IMR-90 (cell line): ENCODE measurements around the gene RENBP. TPM values are rescaled to one million over a fixed set of nuclear protein-coding genes. Genes with fewer than 3 reads are reported as not detected.

ENCODE experiments used
- ATAC-seq: fragments of 200-7000 bp; cut with Tn5 transposase; 2 replicates; pipeline ENCODE4 v1.9.1; 2020; ENCODE audit warnings: low read depth, mild to moderate bottlenecking, moderate library complexity
- BruUV-seq: library from RNA; stranded (reverse); fragments of 400-500 nt; replicated peaks from 2 replicates; lab custom pipeline; 2021; lab: Mats Ljungman, UMichigan
- CTCF ChIA-PET: fragments of 300-600 bp; formaldehyde crosslinking; extraction: SDS; loops from one replicate; lab custom pipeline; 2021; ENCODE audit warnings: antibody characterized with exemption; lab: Yijun Ruan, JAX
- POLR2A ChIA-PET: fragments of 300-600 bp; sonication (Branson Sonifier 250); formaldehyde crosslinking; loops from one replicate; lab custom pipeline; 2022; ENCODE audit warnings: antibody characterized with exemption; ENCODE audit not compliant: unreplicated experiment; lab: Charles Lee
- DNase-seq: peaks from one replicate; pipeline ENCODE4 v3.0.0; 2013
- H2AFZ ChIP-seq: replicated peaks from 2 replicates; pipeline ENCODE3; 2013; ENCODE audit warnings: low read length, mild to moderate bottlenecking; ENCODE audit not compliant: poor library complexity
- H2AK5ac ChIP-seq: 2 replicates; pipeline ENCODE4 v1.6.1; 2013; ENCODE audit warnings: low read depth, low read length, inconsistent platforms
- H2AK9ac ChIP-seq: replicated peaks from 2 replicates; pipeline ENCODE3; 2013; ENCODE audit warnings: mild to moderate bottlenecking, low read depth, low read length, moderate library complexity; ENCODE audit not compliant: poor library complexity
- H2BK120ac ChIP-seq: 2 replicates; pipeline ENCODE4 v1.6.1; 2013; ENCODE audit warnings: low read depth, low read length, inconsistent platforms
- H2BK15ac ChIP-seq: 3 replicates; pipeline ENCODE4 v1.6.1; 2013; ENCODE audit warnings: low read depth, low read length, inconsistent platforms
- H2BK20ac ChIP-seq: 2 replicates; pipeline ENCODE4 v1.6.1; 2013; ENCODE audit warnings: low read depth, mild to moderate bottlenecking, inconsistent platforms, low read length, moderate library complexity
- H2BK5ac ChIP-seq: 2 replicates; pipeline ENCODE4 v1.6.1; 2013; ENCODE audit warnings: mild to moderate bottlenecking, low read depth, low read length, inconsistent platforms; ENCODE audit not compliant: poor library complexity, severe bottlenecking
- H3K14ac ChIP-seq: replicated peaks from 2 replicates; pipeline ENCODE4 v1.6.1; 2013; ENCODE audit warnings: low read depth, low read length, inconsistent platforms
- H3K18ac ChIP-seq: 2 replicates; pipeline ENCODE4 v1.6.1; 2013; ENCODE audit warnings: low read depth, low read length, control low read depth
- H3K23ac ChIP-seq: 2 replicates; pipeline ENCODE4 v1.6.1; 2013; ENCODE audit warnings: low read depth, low read length, inconsistent platforms
- H3K27ac ChIP-seq: 2 replicates; pipeline ENCODE4 v1.5.1; 2013; ENCODE audit warnings: mild to moderate bottlenecking, control low read depth, low read length; ENCODE audit not compliant: insufficient read depth
- H3K27me3 ChIP-seq: 2 replicates; pipeline ENCODE4 v1.6.1; 2013; ENCODE audit warnings: low read length; ENCODE audit not compliant: control insufficient read depth, insufficient read depth
- H3K36me3 ChIP-seq: 2 replicates; pipeline ENCODE4 v1.6.1; 2013; ENCODE audit warnings: low read length, mixed read lengths; ENCODE audit not compliant: control insufficient read depth, insufficient read depth
- H3K4ac ChIP-seq: 2 replicates; pipeline ENCODE4 v1.6.1; 2013; ENCODE audit warnings: low read depth, low read length, inconsistent platforms
- H3K4me1 ChIP-seq: 2 replicates; pipeline ENCODE4 v1.6.1; 2013; ENCODE audit warnings: low read length, mixed read lengths; ENCODE audit not compliant: control insufficient read depth, insufficient read depth
- H3K4me2 ChIP-seq: 2 replicates; pipeline ENCODE4 v1.6.1; 2013; ENCODE audit warnings: low read depth, mild to moderate bottlenecking, control low read depth, low read length, moderate library complexity
- H3K4me3 ChIP-seq: 2 replicates; pipeline ENCODE4 v1.5.1; 2013; ENCODE audit warnings: low read depth, mild to moderate bottlenecking, control low read depth, low read length, moderate library complexity; ENCODE audit not compliant: insufficient read depth
- H3K56ac ChIP-seq: 2 replicates; pipeline ENCODE4 v1.6.1; 2013; ENCODE audit warnings: low read length, inconsistent platforms; ENCODE audit not compliant: insufficient read depth; ENCODE audit errors: extremely low read depth
- H3K79me1 ChIP-seq, 2 experiments: 2 replicates each; pipeline ENCODE4 v1.6.1; 2013; ENCODE audit warnings: low read length in 2 of 2, inconsistent platforms in 1 of 2, low read depth in 1 of 2
- H3K9ac ChIP-seq: 2 replicates; pipeline ENCODE4 v1.6.1; 2013; ENCODE audit warnings: low read depth, low read length, control low read depth
- H3K9me1 ChIP-seq: 2 replicates; pipeline ENCODE4 v1.6.1; 2013; ENCODE audit warnings: low read length, inconsistent platforms; ENCODE audit not compliant: insufficient read depth
- H3K9me3 ChIP-seq: 2 replicates; pipeline ENCODE4 v1.6.1; 2013; ENCODE audit warnings: low read length; ENCODE audit not compliant: control insufficient read depth, insufficient read depth
- H4K20me1 ChIP-seq: 2 replicates; pipeline ENCODE4 v1.6.1; 2013; ENCODE audit warnings: low read length, inconsistent platforms; ENCODE audit not compliant: insufficient read depth
- H4K5ac ChIP-seq: 2 replicates; pipeline ENCODE4 v1.6.1; 2013; ENCODE audit warnings: mild to moderate bottlenecking, low read depth, low read length, control low read depth
- H4K8ac ChIP-seq, 2 experiments: 2 replicates each; pipeline ENCODE4 v1.6.1; 2013; ENCODE audit warnings: low read depth in 2 of 2, low read length in 2 of 2, control low read depth in 1 of 2, inconsistent platforms in 1 of 2
- H4K91ac ChIP-seq: 2 replicates; pipeline ENCODE4 v1.6.1; 2013; ENCODE audit warnings: low read depth, low read length, inconsistent platforms; ENCODE audit not compliant: insufficient read depth
- BHLHE40 ChIP-seq: fragments of 150-350 bp; IDR thresholded peaks from 2 replicates; pipeline ENCODE4 v1.6.1; 2016; ENCODE audit warnings: mild to moderate bottlenecking, low read depth, low read length
- CEBPB ChIP-seq: IDR thresholded peaks from 2 replicates; pipeline ENCODE4 v1.6.1; 2012; ENCODE audit warnings: low read depth, low read length, improper control_type of control experiment
- CHD1 ChIP-seq: IDR thresholded peaks from 2 replicates; pipeline ENCODE4 v1.6.1; 2012; ENCODE audit warnings: low read depth, low read length, improper control_type of control experiment
- MAZ ChIP-seq: IDR thresholded peaks from 2 replicates; pipeline ENCODE4 v1.6.1; 2012; ENCODE audit warnings: low read depth, mild to moderate bottlenecking, low read length, improper control_type of control experiment, moderate library complexity, borderline replicate concordance
- POLR2A ChIP-seq: IDR thresholded peaks from 2 replicates; pipeline ENCODE4 v1.6.1; 2012; ENCODE audit warnings: mild to moderate bottlenecking, low read depth, low read length
- RCOR1 ChIP-seq: IDR thresholded peaks from 2 replicates; pipeline ENCODE4 v1.6.1; 2012; ENCODE audit warnings: mild to moderate bottlenecking, low read length, improper control_type of control experiment; ENCODE audit not compliant: insufficient replicate concordance
- RFX5 ChIP-seq: IDR thresholded peaks from 2 replicates; pipeline ENCODE4 v1.8.0; 2012; ENCODE audit warnings: low read depth, mild to moderate bottlenecking, low read length, moderate library complexity
- SMC3 ChIP-seq: fragments of 150-350 bp; IDR thresholded peaks from 2 replicates; pipeline ENCODE4 v1.6.1; 2016; ENCODE audit warnings: low read depth, mild to moderate bottlenecking, antibody characterized with exemption, low read length, moderate library complexity
- WGBS, 2 experiments: methylation state at CpG; one replicate each; pipeline versions ENCODE4 v1.1.5 to v1.1.7; 2013; ENCODE audit warnings: missing lambda C conversion rate in 2 of 2; ENCODE audit not compliant: insufficient read length in 1 of 2; ENCODE audit errors: extremely low coverage in 2 of 2; 5-methylcytosine and 5-hydroxymethylcytosine counted together
- dilution Hi-C: fragments of 300-500 bp; cut with HindIII; formaldehyde crosslinking; loops from one replicate; pipeline ENCODE4 v1.14.3; 2018; ENCODE audit warnings: low sequenced_read_pairs; ENCODE audit not compliant: unreplicated experiment
- in situ Hi-C: fragments of 300-500 bp; cut with MboI; formaldehyde crosslinking; loops from 3 replicates; pipeline ENCODE4 v1.14.3; 2019; ENCODE audit warnings: low sequenced_read_pairs, inconsistent platforms, mixed read lengths
- intact Hi-C: fragments of 100-400 bp; cut with micrococcal nuclease; formaldehyde crosslinking; loops from 2 replicates; pipeline ENCODE4 v1.10.0; 2022
- polyA plus RNA-seq, 3 experiments: library from polyadenylated mRNA; depleted of rRNA; stranded (reverse); fragments of >200 nt; gene quantifications; 2 replicates each; pipeline ENCODE4 v1.2.3, GENCODE V29; 2012; ENCODE audit warnings: low replicate concordance in 1 of 3
- total RNA-seq: library from RNA; depleted of rRNA; stranded (reverse); fragments of >200 nt; gene quantifications from 2 replicates; pipeline ENCODE4 v1.2.3, GENCODE V29; 2012
- TF ChIP-seq, protein P1 (sequence below): conservative IDR thresholded peaks from 2 replicates; pipeline ENCODE4 v1.5.1; 2012; ENCODE audit warnings: mild to moderate bottlenecking, low read depth, low read length, improper control_type of control experiment
- TF ChIP-seq, protein P2 (sequence below): fragments of 150-350 bp; IDR thresholded peaks from 2 replicates; pipeline ENCODE4 v1.6.1; 2016; ENCODE audit warnings: low read depth, mild to moderate bottlenecking, low read length, moderate library complexity, borderline replicate concordance
- TF ChIP-seq, protein P3 (sequence below): fragments of 150-350 bp; IDR thresholded peaks from 2 replicates; pipeline ENCODE4 v1.6.1; 2017; ENCODE audit warnings: mild to moderate bottlenecking, antibody characterized with exemption, low read length, low read depth

Gene RENBP
- total and polyA plus RNA-seq, 2 of the 4 experiments (the other 2 are of a cell fraction) = 0.15 to 0.18 TPM

GRCh38 chrX:153921070-153921469, 23.4 kb downstream of the RENBP start:
- DNase-seq = no peak

More at GRCh38 chrX:153921070-153921469, 23.4 kb downstream of the RENBP start:
- Histone ChIP-seq H3K23ac (no peak overlapping the region), H2AFZ (peak overlapping the region; percentile 7), H2BK120ac (no peak overlapping the region), H3K4me1 (no peaks in the 10 kb centered on the region; the same call in 1 of the 2 replicates), H3K9me1 (no peaks in the 10 kb centered on the region), H4K91ac (no peak overlapping the region), H3K18ac (no peak overlapping the region), H3K4me3 (no peak overlapping the region), H3K14ac (no peak overlapping the region), H3K27me3 (peaks cover 11% of the 10 kb centered on the region; the same call in 1 of the 2 replicates), H4K5ac (no peak overlapping the region), H2BK15ac (no peak overlapping the region), H2AK9ac (no peak overlapping the region), H3K79me1 (no peaks in the 10 kb centered on the region), H3K4ac (no peak overlapping the region), H3K27ac (no peak overlapping the region), H4K20me1 (no peaks in the 10 kb centered on the region), H3K9ac (no peak overlapping the region), H2AK5ac (no peak overlapping the region), H3K56ac (no peak overlapping the region), H3K4me2 (no peak overlapping the region), H4K8ac (no peak overlapping the region), H3K9me3 (no peaks in the 10 kb centered on the region), H3K36me3 (no peaks in the 10 kb centered on the region), H2BK20ac (no peak overlapping the region), H2BK5ac (no peak overlapping the region)
- intact Hi-C loops = no loop called here
- CTCF ChIA-PET = no interaction called here
- in situ Hi-C loops = loop anchor here (25.0 kb wide), 1 partner anchor 959 kb away; no protein-coding TSS in a partner anchor
- TF ChIP-seq CHD1 (no peak), SMC3 (no peak), RCOR1 (no peak), MAZ (no peak), BHLHE40 (no peak), RFX5 (no peak), POLR2A (no peak), CEBPB (no peak)
- TF ChIP-seq, protein P1, sequence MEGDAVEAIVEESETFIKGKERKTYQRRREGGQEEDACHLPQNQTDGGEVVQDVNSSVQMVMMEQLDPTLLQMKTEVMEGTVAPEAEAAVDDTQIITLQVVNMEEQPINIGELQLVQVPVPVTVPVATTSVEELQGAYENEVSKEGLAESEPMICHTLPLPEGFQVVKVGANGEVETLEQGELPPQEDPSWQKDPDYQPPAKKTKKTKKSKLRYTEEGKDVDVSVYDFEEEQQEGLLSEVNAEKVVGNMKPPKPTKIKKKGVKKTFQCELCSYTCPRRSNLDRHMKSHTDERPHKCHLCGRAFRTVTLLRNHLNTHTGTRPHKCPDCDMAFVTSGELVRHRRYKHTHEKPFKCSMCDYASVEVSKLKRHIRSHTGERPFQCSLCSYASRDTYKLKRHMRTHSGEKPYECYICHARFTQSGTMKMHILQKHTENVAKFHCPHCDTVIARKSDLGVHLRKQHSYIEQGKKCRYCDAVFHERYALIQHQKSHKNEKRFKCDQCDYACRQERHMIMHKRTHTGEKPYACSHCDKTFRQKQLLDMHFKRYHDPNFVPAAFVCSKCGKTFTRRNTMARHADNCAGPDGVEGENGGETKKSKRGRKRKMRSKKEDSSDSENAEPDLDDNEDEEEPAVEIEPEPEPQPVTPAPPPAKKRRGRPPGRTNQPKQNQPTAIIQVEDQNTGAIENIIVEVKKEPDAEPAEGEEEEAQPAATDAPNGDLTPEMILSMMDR = no peak
- TF ChIP-seq, protein P2, sequence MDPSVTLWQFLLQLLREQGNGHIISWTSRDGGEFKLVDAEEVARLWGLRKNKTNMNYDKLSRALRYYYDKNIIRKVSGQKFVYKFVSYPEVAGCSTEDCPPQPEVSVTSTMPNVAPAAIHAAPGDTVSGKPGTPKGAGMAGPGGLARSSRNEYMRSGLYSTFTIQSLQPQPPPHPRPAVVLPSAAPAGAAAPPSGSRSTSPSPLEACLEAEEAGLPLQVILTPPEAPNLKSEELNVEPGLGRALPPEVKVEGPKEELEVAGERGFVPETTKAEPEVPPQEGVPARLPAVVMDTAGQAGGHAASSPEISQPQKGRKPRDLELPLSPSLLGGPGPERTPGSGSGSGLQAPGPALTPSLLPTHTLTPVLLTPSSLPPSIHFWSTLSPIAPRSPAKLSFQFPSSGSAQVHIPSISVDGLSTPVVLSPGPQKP = no peak
- TF ChIP-seq, protein P3, sequence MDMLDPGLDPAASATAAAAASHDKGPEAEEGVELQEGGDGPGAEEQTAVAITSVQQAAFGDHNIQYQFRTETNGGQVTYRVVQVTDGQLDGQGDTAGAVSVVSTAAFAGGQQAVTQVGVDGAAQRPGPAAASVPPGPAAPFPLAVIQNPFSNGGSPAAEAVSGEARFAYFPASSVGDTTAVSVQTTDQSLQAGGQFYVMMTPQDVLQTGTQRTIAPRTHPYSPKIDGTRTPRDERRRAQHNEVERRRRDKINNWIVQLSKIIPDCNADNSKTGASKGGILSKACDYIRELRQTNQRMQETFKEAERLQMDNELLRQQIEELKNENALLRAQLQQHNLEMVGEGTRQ = no peak
- POLR2A ChIA-PET = no interaction called here
- WGBS, 2 experiments = 65% methylated on average over 13 of the region's 16 CpGs; no CpG with 5 or more reads in 1 of the 2 experiments
- no peak for ATAC-seq
- dilution Hi-C loops = no loop called here
- no TSS peak for BruUV-seq
